Measurements from ENCODE around the gene NR2F6.

The NR2F6 gene

DNA sequence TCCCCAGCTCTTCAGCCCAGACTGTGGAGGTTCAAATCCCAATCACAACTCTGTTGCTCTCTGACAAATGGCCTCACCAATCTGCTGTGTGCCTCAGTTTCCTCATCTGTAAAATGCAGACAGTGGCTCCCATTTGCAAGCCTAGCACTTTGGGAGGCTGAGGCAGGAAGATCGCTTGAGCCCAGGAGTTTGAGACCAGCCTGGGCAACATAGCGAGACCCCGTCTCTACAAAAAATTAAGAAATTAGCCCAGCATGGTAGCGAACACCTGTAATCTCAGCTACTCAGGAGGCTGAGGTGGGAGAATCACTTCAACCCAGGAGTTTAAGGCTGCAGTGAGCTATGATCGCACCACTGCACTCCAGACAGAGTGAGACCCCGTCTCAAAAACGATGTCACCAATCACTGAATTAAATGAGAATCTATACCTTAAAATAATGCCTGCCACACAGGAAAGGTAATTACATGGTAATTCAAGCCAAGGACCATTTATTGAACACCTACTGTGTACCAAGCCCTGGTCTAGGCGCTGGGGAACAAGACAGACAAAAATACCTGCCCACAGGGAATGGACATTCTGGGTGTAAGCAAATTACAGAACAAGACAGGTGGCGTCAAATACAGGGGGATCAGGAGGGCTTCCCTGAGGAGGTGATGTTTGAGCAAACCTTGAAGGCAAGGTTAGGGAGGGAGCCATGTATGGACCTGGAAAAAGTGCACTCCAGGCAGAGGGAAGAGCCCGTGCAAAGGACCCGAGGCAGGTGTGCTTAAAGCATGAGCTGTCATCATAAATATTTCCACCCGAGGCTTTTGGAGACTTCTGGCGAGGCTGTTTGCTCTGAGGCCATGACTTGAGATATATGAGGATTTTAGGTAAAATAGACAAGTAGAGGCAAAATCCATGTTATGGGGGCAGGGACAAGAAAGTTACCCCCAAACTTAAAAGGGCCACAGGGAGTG, 7.7 kb downstream of the NR2F6 start:
- DNase-seq, result no peak

DNA sequence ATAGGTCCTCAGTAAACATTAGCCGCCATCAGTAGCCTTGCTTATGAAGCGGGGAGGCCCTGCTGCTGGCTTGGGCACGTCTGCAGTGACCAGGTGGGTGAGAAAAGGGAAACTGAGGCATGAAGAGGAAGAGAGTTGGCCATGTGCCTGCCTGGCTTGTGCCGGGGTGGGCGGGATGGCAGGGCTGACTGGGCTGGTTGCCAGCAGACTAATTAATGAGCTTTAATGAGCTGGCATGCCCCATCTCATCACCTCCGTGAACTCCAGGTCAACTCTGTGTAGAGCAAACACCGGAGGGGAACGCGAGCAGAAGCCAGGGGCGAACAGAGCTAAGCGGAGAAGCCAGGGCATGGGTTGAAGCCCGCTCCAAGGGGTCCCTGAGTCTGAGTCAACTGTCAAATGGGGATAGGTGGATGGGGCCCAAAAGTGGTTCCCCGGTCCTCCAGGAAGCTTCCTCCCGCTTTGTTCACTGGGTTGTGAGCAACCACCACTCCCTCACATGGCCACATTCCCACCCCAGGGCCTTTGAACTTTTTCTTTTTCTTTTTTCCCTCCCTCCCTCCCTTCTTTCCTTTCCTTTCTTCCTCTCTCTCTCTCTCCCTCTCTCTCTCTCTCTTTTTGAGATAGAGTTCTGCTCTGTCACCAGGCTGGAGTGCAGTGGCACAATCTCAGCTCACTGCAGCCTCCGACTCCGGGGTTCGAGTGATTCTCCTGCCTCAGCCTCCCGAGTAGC, 8.7 kb downstream of the NR2F6 start:
- DNase-seq, result no peak

DNA sequence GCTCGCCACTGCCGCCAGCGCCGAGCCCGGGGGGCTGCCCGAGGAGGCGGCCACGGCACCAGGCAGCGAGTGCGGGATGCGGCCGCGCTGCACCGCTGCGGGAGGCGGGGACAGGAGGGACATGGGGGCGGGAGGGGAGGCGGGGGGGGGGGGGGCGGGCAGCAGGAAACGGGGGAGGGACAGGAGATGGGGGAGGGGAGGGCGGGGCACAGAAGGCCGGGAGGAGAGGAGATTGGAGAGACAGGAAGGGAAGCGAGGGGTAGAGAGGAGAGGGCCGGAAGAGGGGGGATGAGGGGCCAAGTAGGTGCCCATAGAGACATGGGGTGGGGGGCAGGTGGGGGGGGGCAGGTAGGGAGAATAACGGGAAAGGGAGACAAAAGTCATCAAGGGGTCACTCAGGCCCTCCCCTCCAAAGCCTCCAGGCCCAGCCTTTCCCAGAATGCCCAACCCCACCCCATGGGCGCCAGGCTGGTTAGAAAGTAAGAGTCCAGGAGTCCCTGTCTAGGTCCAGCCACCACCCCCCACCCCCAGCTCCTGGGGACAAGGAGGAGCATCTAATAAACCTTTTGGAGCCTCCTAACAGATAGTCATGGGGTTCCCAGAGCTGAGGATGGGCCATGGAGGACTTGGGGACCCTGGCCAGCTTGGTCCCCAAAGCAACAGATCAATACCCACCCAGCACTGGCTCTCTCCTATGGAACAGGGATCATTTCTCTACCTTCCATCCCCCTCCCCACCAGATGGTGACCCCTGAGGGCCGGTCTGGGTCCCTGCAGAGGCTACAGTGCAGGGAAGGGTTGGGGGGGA, 9.5 kb downstream of the NR2F6 start:
- DNase-seq, result no peak

DNA sequence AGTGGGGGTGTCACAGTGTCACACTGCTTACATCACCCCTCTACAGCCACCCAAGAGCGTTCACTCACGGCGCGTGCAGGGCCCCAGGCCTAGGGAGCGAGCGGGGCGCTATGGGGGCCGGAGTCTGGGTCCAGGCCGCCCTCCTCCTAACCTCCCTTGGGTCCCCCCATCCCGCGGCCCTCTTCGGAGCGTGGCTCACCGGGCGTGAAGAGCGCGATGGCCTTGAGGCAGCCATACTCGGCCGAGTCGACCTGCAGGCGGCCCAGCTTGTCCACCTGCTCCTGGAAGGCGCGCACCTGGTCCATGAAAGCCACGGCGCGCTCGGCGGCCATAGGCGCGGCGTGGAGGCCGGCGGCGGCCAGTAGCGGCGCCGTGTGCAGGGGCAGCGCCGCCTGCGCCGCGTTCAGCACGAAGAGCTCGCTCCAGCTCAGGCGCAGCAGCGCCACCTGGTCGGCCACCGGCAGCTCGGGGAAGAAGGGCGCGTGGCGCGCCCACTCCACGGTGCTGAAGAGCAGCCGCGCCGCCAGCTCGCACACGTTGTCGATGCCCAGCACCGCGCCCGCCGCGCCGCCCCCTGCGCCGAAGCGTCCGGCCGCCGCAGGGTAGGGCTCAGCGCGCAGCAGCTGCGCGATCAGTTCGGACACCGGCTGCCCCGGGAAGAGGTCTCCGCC, 10.3 kb downstream of the NR2F6 start:
- no peak for DNase-seq

DNA sequence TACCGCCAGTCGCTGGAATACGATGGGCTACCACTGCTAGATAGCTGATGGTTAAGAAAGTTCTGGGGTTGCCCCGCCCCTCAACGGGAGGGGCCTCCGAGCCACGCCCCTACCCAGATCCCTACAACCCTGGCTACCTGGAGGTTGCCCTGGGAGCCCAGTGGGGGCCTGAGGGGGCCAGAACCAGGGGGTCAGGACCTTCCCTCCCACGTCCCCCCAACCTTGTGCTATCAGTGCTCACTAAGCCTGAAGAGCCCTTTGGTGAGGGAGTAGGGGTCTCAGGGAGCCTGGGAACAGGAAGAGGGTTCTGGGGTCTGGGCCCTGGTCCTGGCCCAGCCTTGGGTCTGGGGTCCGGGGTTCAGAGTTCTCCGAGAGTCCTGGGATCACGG, 10.8 kb downstream of the NR2F6 start:
- no peak for DNase-seq

DNA sequence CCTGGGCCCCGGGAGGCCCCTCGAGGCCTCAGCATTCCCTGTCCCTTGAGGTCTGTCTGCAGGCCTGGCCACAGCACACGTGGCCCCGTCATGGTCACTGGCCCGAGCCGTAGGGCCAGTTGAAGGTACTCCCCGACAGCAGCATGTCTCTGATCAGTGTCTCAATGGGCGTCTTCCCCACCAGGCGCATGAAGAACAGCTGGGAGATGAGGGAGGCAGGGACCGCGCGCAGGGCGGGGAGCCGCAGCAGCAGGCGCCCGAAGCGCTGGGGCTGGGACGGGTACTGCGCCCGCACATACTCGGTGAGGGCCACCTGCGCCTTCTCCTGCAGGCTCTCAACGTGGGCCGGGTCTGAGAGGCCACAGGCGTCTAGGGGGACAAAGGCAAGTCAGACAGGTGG, 13.5 kb downstream of the NR2F6 start:
- DNase-seq, result no peak

DNA sequence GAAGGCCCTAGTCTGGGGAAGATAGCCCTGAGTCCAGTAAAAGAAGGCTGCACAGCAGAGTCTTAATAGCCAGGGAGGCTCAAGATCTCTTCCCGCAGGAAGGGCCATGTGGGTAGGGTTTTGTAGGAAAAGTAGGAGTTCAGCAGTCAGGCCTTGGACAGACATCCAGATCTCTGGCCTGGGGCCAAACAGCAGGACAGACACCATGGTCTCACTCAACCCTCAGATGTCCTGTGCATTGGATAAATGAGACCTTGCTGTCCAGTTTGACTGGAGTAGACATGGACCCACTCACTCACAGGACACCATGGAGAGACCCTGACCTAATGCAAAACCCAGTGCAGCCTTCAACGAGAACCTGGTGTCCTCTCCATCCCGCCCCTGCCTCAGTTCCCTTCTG, 15.8 kb downstream of the NR2F6 start:
- no peak for DNase-seq

DNA sequence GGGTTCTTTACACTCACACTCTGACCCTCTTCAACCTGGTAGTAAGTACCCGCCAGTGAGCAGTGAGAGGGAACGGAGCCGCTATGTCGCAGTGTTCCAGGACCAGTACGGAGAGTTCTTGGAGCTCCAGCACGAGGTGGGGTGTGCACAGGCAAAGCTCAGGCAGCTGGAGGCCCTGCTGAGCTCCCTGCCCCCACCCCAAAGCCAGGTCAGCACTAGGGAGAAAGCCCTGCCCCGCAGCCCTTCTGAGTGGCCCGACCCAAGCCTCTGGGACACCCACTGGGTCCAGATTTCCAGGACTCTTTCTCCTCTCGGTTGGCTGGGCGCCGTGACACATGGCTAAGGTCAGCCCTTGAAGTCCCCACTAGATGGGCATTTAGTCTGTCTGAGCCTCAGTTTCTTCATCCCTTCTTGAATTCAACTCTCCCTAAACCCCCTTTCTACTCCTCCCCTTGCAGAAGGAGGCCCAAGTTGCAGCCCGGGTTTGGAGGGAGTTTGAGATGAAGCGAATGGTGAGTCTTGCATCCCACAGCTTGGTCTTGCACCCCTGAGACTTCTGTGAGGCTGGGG, 17.8 kb downstream of the NR2F6 start:
- DNase-seq, result no peak

DNA sequence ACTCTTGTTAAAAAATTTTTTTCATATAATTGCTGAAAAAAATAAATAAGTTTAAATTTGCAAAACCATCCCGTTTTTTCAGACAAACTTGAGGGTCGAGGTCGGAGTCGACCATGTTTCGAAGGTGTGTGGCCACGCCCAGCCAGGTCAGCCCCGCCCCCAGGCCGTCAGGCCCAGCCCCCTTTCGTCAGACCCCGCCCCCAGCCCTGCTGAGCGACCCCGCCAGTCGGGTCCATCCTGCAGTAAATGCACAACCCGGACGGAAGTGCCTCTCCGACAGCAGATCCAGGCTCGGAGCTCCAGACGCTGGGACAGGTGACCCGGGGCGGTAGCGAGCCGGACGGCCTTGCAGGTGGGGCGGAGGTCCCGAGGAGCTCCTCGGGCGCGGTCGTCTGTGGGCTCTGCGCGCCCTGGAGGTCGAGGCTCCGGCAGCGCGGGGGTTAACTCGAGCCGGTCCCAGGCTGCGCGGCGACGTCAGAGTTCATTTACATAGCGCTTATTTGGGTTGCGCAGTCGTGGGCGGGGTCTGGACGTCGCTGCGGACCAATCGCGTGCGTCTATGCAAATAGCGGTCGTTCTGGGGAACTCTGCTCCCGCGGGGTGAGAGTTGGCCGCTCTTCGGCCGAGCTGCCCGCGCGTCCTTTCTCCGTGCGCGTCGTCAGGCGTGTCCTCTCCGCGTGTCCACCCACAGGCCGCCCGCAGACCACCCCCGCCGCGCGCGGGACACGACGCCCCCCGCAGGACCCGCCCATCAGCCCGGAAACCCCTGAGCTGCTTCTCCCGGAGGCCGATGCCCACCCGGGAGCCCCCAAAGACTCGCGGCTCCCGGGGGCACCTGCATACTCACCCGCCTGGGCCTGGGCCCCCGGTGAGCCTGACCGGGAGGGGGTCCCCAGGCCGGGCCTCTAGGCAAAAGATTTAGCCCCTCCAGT, 19.5 kb downstream of the NR2F6 start, which contains the start of gene OCEL1:
Gene OCEL1, plus strand, starts transcription at position 225 of the 932 bp plus-strand sequence. Its CDS starts 22 bp downstream, at position 247.
- DNase-seq, result peak; percentile 90

DNA sequence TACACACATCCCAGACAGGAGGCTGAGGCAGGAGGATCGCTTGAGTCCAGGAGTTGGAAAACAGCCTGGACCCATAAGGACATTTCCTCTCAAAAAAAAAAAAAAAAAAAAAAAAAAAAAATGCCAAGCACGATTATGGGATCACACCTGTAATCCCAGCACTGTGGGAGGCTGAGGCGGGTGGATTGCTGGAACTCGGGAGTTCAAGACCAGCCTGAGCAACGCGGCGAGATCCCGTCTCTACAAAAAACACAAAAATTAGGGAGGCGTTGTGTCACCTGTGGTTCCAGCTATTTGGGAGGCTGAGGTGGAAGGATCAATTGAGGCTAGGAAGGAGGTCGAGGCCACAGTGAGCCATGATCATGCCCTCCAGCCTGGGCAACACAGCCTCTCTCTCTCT, 20.7 kb downstream of the NR2F6 start:
- DNase-seq, result no peak

DNA sequence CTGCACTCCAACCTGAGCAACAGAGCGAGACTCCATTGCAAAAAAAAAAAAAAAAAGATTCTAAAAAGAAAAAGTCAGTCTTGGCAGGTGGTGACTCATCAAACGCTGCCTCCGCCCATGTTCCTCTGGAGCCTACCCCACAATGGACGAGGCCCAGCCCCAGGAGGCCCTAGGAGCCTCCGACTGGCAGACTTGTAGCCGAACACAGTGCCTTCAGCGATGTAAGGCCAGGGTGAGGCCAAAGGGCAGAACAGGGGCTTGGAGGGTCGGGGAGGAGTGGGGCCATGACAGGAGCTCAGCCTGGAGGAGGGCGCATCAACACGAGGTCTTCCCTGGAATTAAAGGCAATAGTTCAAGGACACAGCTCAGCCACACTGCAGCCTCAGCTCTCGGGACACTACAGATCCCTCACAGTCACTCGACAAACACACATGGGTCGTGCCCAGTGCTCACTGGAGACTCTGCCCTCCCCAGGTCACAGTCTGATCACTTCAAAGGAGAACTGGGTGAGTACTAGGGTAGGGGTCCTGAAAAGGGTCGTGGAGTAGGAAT, 25.4 kb downstream of the NR2F6 start:
- DNase-seq, result no peak

DNA sequence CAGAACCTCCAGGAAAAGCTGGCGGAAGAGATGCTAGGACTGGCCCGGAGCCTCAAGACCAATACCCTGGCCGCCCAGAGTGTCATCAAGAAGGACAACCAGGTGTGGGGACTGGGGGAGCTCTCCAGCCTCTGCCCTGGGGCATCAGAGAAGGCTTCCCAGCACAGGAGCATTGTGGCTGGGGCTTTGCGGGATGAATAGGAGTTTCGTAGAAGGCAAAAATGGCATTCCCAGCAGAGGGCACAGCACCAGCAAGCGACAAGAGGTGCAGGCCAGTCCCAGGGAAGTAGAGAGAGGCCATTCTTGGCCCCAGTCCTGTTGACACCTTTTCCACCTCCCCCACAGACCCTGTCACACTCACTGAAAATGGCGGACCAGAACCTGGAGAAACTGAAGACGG, 26.4 kb downstream of the NR2F6 start:
- no peak for DNase-seq

DNA sequence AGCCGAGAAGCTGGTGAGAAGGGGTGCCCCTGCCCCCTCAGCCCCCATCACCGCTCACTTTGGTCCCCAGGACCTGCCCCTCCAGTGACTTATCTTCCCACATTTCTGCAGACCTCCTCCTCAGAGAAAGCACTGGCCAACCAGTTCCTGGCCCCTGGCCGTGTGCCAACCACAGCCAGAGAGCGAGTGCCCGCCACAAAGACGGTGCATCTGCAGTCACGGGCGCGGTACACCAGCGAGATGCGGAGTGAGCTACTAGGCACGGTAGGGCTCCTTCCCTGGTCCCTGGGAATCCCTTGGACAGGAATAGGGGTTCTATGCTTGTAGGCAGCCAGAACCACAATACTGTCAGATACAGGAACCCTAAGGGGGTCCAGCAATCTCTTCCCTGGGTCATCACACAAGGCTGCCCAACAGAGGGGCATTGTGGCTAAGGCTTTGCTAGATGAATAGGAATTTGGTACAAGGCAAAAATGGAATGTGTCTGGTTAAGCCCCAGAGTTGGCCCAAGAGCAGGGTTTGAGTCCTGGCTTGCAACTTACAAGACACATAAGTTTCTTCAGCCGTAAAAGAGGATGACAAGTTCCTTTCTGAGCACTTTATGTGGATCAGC, 29.6 kb downstream of the NR2F6 start:
- DNase-seq, result no peak

DNA sequence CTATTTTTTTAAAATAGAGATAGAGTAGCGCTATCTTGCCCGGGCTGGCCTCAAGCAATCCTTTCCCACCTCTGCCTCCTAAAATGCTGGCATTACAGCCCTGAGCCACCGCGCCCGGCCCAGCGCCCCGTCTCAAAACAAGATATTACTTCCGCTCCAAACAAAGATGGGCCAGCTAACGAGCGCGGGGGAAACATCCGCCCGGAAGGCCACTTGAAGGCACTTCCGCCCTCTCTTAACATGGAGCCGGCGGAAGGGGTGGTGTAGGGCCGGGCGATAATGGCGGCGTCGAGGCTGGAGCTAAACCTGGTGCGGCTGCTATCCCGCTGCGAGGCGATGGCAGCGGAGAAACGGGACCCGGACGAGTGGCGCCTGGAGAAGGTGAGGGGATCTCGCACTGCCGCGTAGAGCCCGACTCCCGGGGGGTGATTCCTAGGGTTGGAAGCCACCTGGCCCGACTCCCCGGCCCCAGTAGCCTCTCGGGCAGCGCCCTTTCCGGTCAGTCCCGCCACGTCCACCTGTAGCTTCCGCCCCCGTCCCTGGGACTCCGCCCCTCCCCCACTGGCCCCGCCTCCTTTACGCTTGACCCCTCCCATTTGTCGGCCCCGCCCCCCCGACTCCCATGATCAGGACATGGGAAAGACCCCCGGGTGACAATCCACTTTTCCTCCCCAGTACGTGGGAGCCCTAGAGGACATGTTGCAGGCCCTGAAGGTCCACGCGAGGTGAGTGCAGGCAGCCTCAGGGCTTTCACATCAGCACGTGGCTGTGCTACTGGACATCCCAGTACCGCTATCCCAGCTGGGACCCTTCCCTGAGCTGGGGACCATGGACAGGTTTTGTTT, 30.4 kb downstream of the NR2F6 start, which contains the start of gene USE1:
Gene USE1, plus strand, starts transcription at position 231 of the 845 bp plus-strand sequence. Its CDS starts 49 bp downstream, at position 280.
- peak; percentile 42 for DNase-seq

DNA sequence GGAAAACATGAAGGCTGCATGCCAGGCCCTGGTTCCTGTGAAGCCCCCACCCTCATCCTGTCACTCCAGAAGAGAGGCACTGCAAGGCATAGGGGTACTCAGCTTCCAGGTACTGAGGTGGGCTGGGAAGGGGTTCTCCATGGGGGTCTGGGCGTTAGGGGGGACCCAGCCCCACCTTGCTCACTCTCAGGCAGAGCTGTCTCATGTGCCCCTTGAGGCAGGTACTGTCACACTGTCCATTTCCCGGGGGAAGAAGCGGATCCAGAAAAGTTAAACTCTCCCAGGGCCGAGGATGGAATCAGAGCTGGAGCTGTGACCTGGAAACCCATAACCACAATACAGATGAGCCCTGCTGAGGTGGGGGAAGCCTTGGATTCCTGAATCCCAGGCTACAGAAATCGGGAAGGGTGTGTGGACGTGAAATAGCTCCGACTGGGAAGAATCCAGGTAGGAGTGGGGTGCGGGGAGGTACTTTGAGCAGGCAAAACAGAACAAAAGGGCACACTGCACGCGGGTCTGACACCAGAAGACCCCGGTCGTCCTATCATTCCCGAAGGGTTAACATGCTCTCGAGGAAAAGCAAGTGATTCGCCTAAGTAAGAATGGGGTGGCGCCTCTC, 31.1 kb downstream of the NR2F6 start:
- no peak for DNase-seq

DNA sequence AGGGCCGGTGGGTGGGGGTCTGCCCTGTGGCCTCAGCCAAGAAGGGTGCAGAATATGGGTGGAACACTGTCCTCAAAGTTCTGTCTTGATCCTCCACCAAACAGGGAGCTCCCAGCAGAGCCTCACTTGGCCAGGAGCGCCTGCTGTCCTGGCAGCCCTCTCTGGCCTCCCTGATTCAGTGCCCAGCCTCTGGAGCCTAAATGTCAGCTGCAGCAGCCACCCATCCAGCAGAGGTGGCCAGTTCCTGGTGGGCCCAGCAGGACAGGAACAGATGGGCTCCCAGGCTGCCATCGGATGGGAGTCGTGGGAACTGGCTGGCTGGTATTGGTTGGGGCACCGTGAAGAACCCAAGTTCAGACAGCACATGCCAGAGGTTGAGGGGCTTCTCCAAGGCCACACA, 32.4 kb downstream of the NR2F6 start:
- DNase-seq, result no peak

DNA sequence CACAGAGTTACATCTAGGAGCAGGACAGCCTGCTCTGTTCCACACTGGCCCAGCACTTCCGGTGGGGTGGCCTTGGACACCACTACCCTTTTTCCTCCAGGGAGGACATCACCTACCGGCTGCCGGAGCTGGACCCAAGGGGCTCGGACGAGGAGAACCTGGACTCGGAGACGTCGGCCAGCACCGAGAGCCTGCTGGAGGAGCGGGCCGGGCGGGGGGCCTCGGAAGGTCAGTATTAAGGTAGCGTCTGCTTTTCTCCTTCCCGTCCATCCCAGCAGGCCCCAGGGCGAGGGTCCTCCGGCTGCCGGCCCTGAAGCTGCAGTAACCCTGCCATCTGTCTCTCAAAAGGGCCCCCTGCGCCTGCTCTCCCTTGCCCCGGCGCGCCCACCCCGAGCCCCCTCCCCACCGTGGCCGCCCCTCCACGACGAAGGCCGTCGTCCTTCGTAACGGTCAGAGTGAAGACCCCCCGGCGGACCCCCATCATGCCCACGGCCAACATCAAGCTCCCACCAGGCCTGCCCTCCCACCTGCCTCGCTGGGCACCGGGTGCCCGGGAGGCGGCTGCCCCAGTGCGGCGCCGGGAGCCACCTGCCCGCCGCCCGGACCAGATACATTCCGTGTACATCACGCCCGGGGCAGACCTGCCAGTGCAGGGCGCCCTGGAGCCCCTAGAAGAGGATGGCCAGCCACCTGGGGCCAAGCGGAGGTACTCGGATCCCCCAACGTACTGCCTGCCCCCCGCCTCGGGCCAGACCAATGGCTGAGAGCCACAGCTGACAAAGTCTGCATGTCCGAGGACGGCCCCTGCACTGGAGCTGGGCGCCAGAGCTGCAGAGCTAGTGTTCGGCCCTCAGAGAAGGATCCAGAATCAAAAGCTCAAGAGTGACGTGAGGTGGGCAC, 33.9 kb downstream of the NR2F6 start:
- DNase-seq, result no peak

DNA sequence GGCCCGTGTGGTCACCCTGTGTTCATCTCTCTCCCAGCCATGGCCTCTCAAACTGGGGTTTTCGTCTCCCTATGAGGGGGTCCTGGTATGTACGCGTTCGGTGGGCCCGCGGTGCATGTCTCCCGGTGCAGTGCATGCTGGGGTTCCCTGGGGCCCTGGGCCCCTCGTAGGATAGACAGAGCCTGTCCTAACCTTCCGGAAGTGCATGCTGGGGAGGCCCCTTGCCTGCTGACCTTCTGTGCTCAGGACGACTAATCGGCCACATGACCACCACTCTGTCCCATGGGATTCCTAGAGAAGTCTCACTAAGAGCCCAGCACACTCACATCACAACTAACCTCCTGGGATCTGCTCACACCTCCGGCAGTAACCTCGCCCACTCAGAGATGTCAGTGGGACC, 35.4 kb downstream of the NR2F6 start:
- no peak for DNase-seq

All from NCI-H1436 treated with DMSO at 0.1 percent for 48 hours (cell line).